Kidney (tissue), 14 donors: Measurements from ENCODE around the gene AGO1. TPM values are rescaled to one million over a fixed set of nuclear protein-coding genes. Genes with fewer than 3 reads are reported as not detected.

Source experiments
- DNase-seq, 5 donors: peaks; one replicate each; pipeline ENCODE4 v3.0.0-alpha.2; 2013 to 2020
- FAIRE-seq: peaks from 2 replicates; lab custom pipeline; 2012; peaks lifted over from hg19 to GRCh38; lab: Jason Lieb, UNC
- H3K27ac ChIP-seq, 2 donors: one replicate each; pipeline ENCODE4 v1.7.0; 2013; ENCODE audit warnings: low read depth in 2 of 2, low read length in 2 of 2, inconsistent platforms in 1 of 2
- H3K27me3 ChIP-seq: one replicate; pipeline ENCODE4 v1.7.1; 2013; ENCODE audit warnings: low read length, inconsistent platforms; ENCODE audit not compliant: control insufficient read depth, insufficient read depth
- H3K36me3 ChIP-seq, 3 donors: one replicate each; pipeline versions ENCODE4 v1.7.0 to v1.7.1; 2013; ENCODE audit warnings: low read length in 3 of 3, control low read depth in 1 of 3, inconsistent platforms in 1 of 3; ENCODE audit not compliant: insufficient read depth in 3 of 3, control insufficient read depth in 2 of 3
- H3K4me1 ChIP-seq, 3 donors: one replicate each; pipeline versions ENCODE4 v1.7.0 to v1.7.1; 2013; ENCODE audit warnings: low read length in 3 of 3, inconsistent platforms in 1 of 3, low read depth in 1 of 3; ENCODE audit not compliant: control insufficient read depth in 2 of 3, insufficient read depth in 2 of 3
- H3K4me3 ChIP-seq, 3 donors: one replicate each; pipeline versions ENCODE4 v1.7.0 to v1.8.1; 2013; ENCODE audit warnings: low read length in 3 of 3, control low read depth in 1 of 3, inconsistent platforms in 1 of 3
- H3K9ac ChIP-seq, 3 donors: one replicate each; pipeline versions ENCODE4 v1.7.0 to v1.7.1; 2013; ENCODE audit warnings: low read length in 3 of 3, control low read depth in 1 of 3, inconsistent platforms in 1 of 3
- H3K9me3 ChIP-seq, 3 donors: one replicate each; pipeline versions ENCODE4 v1.7.0 to v1.7.1; 2013; ENCODE audit warnings: low read length in 3 of 3, control low read depth in 1 of 3, inconsistent platforms in 1 of 3; ENCODE audit not compliant: control insufficient read depth in 2 of 3, insufficient read depth in 1 of 3
- intact Hi-C: fragments of 100-400 bp; cut with DNase I; formaldehyde crosslinking; loops from one replicate; pipeline ENCODE4 v1.11.1; 2022
- polyA plus RNA-seq: library from polyadenylated mRNA; stranded (reverse); fragments of 350-450 nt; fragmentation: Illumina TruSeq; extraction: RNeasy Lipid Tissue Mini Kit (QIAGEN cat#74804); gene quantifications from one replicate; pipeline ENCODE4 v1.2.3, GENCODE V29; 2014; ENCODE audit warnings: low read depth, low replicate concordance; ENCODE audit not compliant: insufficient read depth
- total RNA-seq: library from RNA; stranded (reverse); fragmentation: NEBNext Ultra II Directional; extraction: Animal tissue kit (Norgen Biotek cat#: 25700); gene quantifications from one replicate; pipeline ENCODE4 v1.2.1, GENCODE V29; 2021
- TF ChIP-seq, protein P1 (sequence below): IDR thresholded peaks from 3 replicates; pipeline ENCODE4 v1.5.1; 2012; ENCODE audit warnings: mild to moderate bottlenecking, moderate library complexity, borderline replicate concordance; ENCODE audit not compliant: insufficient read depth; ENCODE audit errors: extremely low read depth
- donor health status: control.
- donor health status: control.
- donor health status: control.
- donor health status: control.
- donor health status: control.
- donor health status: DM: yes; HTN: yes; CAD: no.
- donor health status: Normal renal cell carcinoma (clear cell type).

The AGO1 gene
- total and polyA plus RNA-seq, 2 donors from 2014 or later, result 3.3 to 21.4 TPM

DNA sequence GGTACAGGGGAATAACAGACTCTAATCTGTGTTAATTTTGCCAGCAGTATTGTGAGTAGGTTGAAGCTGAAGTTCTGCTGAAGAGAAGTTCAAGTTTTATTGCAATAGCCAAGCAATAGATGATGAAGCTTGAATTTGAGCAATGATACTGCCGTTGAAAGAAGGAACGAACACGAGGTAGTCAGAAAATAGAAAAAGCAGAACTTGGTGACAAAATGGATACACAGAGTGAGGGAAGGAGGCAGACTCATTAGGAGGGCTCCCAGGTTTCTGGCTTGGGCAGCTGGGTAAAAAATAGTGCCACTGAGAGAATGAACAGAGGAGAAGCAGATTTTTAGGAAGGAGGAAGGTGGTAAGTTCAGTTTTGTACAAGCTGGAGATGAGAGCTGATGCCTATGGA lies 22.3 kb upstream of the AGO1 start:
- H3K4me3 ChIP-seq, result no peak overlapping the region
- DNase-seq (no peak), FAIRE-seq (no peak)
- TF ChIP-seq, protein P1, sequence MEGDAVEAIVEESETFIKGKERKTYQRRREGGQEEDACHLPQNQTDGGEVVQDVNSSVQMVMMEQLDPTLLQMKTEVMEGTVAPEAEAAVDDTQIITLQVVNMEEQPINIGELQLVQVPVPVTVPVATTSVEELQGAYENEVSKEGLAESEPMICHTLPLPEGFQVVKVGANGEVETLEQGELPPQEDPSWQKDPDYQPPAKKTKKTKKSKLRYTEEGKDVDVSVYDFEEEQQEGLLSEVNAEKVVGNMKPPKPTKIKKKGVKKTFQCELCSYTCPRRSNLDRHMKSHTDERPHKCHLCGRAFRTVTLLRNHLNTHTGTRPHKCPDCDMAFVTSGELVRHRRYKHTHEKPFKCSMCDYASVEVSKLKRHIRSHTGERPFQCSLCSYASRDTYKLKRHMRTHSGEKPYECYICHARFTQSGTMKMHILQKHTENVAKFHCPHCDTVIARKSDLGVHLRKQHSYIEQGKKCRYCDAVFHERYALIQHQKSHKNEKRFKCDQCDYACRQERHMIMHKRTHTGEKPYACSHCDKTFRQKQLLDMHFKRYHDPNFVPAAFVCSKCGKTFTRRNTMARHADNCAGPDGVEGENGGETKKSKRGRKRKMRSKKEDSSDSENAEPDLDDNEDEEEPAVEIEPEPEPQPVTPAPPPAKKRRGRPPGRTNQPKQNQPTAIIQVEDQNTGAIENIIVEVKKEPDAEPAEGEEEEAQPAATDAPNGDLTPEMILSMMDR, result no peak
- no peaks in the 10 kb centered on the region for H3K36me3 ChIP-seq
- H3K4me1 ChIP-seq, result peaks cover 0 to 2% (median 0%) of the 10 kb centered on the region in 3 donors
- no peaks in the 10 kb centered on the region for H3K9me3 ChIP-seq
- no peak overlapping the region for H3K27ac ChIP-seq
- intact Hi-C loops, result no loop called here
- H3K9ac ChIP-seq, result no peak overlapping the region
- no peaks in the 10 kb centered on the region for H3K27me3 ChIP-seq

DNA sequence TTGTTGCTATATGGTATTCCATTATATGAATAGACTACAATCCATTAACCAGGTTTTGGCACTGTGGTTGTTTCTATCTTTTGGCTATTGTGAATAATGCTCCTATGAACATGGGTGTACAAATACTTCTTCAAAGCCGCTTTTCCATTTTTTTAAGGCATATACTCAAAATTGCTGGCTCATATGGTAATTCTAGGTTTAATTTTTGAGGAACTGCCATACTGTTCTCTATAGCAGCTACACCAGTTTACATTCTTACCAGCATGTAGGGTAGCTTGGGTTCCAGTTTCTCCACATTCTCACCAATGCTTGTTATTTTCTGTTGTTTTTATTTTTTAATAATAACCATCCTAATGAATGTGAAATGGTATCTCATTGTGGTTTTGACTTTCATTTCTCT lies 19.9 kb upstream of the AGO1 start:
- TF ChIP-seq, protein P1, result no peak
- no peak overlapping the region for H3K27ac ChIP-seq
- intact Hi-C loops, result no loop called here
- no peak overlapping the region for H3K9ac ChIP-seq
- FAIRE-seq (no peak), DNase-seq (no peak)
- H3K36me3 ChIP-seq, result no peaks in the 10 kb centered on the region
- H3K4me3 ChIP-seq, result no peak overlapping the region
- no peaks in the 10 kb centered on the region for H3K27me3 ChIP-seq
- no peaks in the 10 kb centered on the region for H3K9me3 ChIP-seq
- H3K4me1 ChIP-seq, result peaks cover 0 to 2% (median 0%) of the 10 kb centered on the region in 3 donors

DNA sequence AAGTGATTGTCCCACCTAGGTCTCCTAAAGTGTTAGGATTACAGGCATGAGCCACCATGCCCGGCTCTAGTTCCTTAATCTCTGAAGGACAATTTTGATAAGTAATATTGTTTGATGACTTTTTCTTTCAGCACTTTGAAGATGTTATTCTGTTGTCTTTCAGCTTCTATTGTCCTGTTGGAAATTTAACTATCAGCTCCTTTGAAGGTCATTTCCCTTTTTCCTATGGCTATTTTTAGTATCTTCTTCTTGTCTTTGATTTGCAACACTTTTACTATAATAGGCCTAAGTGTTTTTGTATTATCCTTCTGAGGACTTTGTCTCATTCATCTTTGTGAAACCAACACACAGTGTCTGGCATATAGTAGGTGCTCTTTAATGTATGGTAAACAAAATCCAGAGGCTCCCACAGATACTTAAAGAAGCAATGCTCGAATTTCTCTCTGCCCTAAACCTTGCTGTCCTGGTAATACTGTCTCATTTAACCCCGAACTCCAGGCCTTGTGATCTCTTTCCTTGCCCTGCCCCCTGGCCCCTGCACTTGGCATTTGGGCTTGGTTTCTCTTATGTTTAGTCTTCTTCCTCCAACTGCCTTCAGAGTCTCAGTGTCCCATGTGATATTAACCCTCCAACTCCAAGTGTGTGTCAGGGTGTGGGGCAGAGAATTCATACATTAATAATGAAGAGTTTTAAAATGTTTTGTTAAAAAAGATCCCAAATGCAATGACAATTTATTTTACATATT lies 19.0 kb upstream of the AGO1 start:
- no peak for FAIRE-seq

More for the DNA sequence above, 19.0 kb upstream of the AGO1 start:
- no peak for DNase-seq
- H3K9ac ChIP-seq, result no peak overlapping the region
- peaks cover 0 to 2% (median 0%) of the 10 kb centered on the region in 3 donors for H3K4me1 ChIP-seq
- H3K4me3 ChIP-seq, result no peak overlapping the region
- H3K9me3 ChIP-seq, result no peaks in the 10 kb centered on the region
- no peaks in the 10 kb centered on the region for H3K36me3 ChIP-seq
- intact Hi-C loops, result no loop called here
- H3K27me3 ChIP-seq, result no peaks in the 10 kb centered on the region
- H3K27ac ChIP-seq, result no peak overlapping the region
- TF ChIP-seq, protein P1, result no peak
